Mesendoderm (in vitro differentiated cells): ENCODE measurements around the gene AGBL1.

ENCODE experiments used
- DNase-seq: peaks from one replicate; pipeline ENCODE4 v3.0.0; 2013
- H2AK5ac ChIP-seq: 2 replicates; pipeline ENCODE4 v1.6.1; 2013; ENCODE audit warnings: low read length, inconsistent platforms
- H2BK120ac ChIP-seq: 2 replicates; pipeline ENCODE4 v1.6.1; 2013; ENCODE audit warnings: low read depth, mild to moderate bottlenecking, low read length, moderate library complexity, mixed read lengths
- H2BK15ac ChIP-seq: replicated peaks from 2 replicates; pipeline ENCODE4 v1.6.1; 2013; ENCODE audit warnings: low read depth, mild to moderate bottlenecking, moderate library complexity
- H2BK5ac ChIP-seq: 2 replicates; pipeline ENCODE4 v1.6.1; 2013; ENCODE audit warnings: low read length, inconsistent platforms
- H3K18ac ChIP-seq: 2 replicates; pipeline ENCODE4 v1.6.1; 2013; ENCODE audit warnings: mild to moderate bottlenecking, low read length, mixed read lengths
- H3K23ac ChIP-seq: one replicate; pipeline ENCODE4 v1.6.1; 2013; ENCODE audit warnings: low read length
- H3K27ac ChIP-seq: 2 replicates; pipeline ENCODE4 v1.5.1; 2013; ENCODE audit warnings: low read depth, mild to moderate bottlenecking, inconsistent platforms, low read length, moderate library complexity
- H3K27me3 ChIP-seq: 2 replicates; pipeline ENCODE4 v1.6.1; 2013; ENCODE audit warnings: low read length, control low read depth, mild to moderate bottlenecking, inconsistent platforms; ENCODE audit not compliant: insufficient read depth, poor library complexity
- H3K36me3 ChIP-seq: 2 replicates; pipeline ENCODE4 v1.6.1; 2013; ENCODE audit warnings: low read length, inconsistent platforms; ENCODE audit not compliant: control insufficient read depth, insufficient read depth
- H3K4ac ChIP-seq: one replicate; pipeline ENCODE4 v1.6.1; 2013; ENCODE audit warnings: low read depth, mild to moderate bottlenecking, low read length, moderate library complexity
- H3K4me1 ChIP-seq: 2 replicates; pipeline ENCODE4 v1.6.1; 2013; ENCODE audit warnings: low read depth, low read length, inconsistent platforms; ENCODE audit not compliant: control insufficient read depth
- H3K4me2 ChIP-seq: 2 replicates; pipeline ENCODE4 v1.6.1; 2013; ENCODE audit warnings: low read length
- H3K4me3 ChIP-seq: 2 replicates; pipeline ENCODE4 v1.5.1; 2013; ENCODE audit warnings: mild to moderate bottlenecking, low read length
- H3K56ac ChIP-seq: one replicate; pipeline ENCODE4 v1.6.1; 2013; ENCODE audit warnings: low read length
- H3K79me1 ChIP-seq: 2 replicates; pipeline ENCODE4 v1.6.1; 2013; ENCODE audit warnings: low read length, inconsistent platforms
- H3K79me2 ChIP-seq: 2 replicates; pipeline ENCODE4 v1.6.1; 2013; ENCODE audit warnings: mild to moderate bottlenecking, low read length; ENCODE audit not compliant: control insufficient read depth, insufficient read depth
- H3K9ac ChIP-seq: 2 replicates; pipeline ENCODE4 v1.6.1; 2013; ENCODE audit warnings: low read length, inconsistent platforms
- H4K5ac ChIP-seq: one replicate; pipeline ENCODE4 v1.6.1; 2013; ENCODE audit warnings: low read length
- H4K8ac ChIP-seq: one replicate; pipeline ENCODE4 v1.6.1; 2013; ENCODE audit warnings: low read depth, mild to moderate bottlenecking, control low read depth, low read length, moderate library complexity
- WGBS: extraction: QIAGEN DNeasy Blood & Tissue Kit; methylation state at CpG from one replicate; pipeline ENCODE4 v1.1.7; 2013; ENCODE audit warnings: low lambda C conversion rate, missing lambda C conversion rate; ENCODE audit not compliant: insufficient coverage; ENCODE audit errors: extremely low coverage; 5-methylcytosine and 5-hydroxymethylcytosine counted together

Gene AGBL1

GRCh38 chr15:86329311-86330013 lies 249.8 kb downstream of the AGBL1 start:
- Histone ChIP-seq H3K79me2 (no peaks in the 10 kb centered on the region), H3K23ac (no peak overlapping the region), H2BK15ac (no peak overlapping the region), H3K27ac (no peak overlapping the region), H3K79me1 (no peaks in the 10 kb centered on the region), H2BK120ac (no peak overlapping the region), H4K5ac (no peak overlapping the region), H3K56ac (no peak overlapping the region), H3K4me1 (no peaks in the 10 kb centered on the region), H2AK5ac (no peak overlapping the region), H4K8ac (no peak overlapping the region), H3K4ac (no peak overlapping the region), H3K9ac (no peak overlapping the region), H3K4me2 (no peak overlapping the region), H3K36me3 (no peaks in the 10 kb centered on the region), H3K27me3 (no peaks in the 10 kb centered on the region), H2BK5ac (no peak overlapping the region), H3K4me3 (no peak overlapping the region), H3K18ac (no peak overlapping the region)
- WGBS = no CpG with 5 or more reads among the region's 3 CpGs
- DNase-seq = peak; percentile 23

- Histone ChIP-seq H3K27ac (no peak overlapping the region), H3K23ac (no peak overlapping the region), H3K79me1 (no peaks in the 10 kb centered on the region), H4K5ac (no peak overlapping the region), H3K4me3 (no peak overlapping the region), H3K36me3 (no peaks in the 10 kb centered on the region), H2AK5ac (no peak overlapping the region), H3K79me2 (no peaks in the 10 kb centered on the region), H2BK5ac (no peak overlapping the region), H3K56ac (no peak overlapping the region), H3K9ac (no peak overlapping the region), H3K4me2 (no peak overlapping the region), H3K18ac (no peak overlapping the region), H3K27me3 (no peaks in the 10 kb centered on the region), H4K8ac (no peak overlapping the region), H2BK120ac (no peak overlapping the region), H3K4ac (no peak overlapping the region), H3K4me1 (no peaks in the 10 kb centered on the region), H2BK15ac (no peak overlapping the region)
- DNase-seq = no peak
These were observed 254.1 kb downstream of the AGBL1 start for GRCh38 chr15:86333819-86334218.

- Histone ChIP-seq H3K4me1 (no peaks in the 10 kb centered on the region), H3K27ac (no peak overlapping the region), H3K18ac (no peak overlapping the region), H3K4me3 (no peak overlapping the region), H3K79me1 (no peaks in the 10 kb centered on the region), H3K36me3 (no peaks in the 10 kb centered on the region), H3K27me3 (no peaks in the 10 kb centered on the region), H3K79me2 (no peaks in the 10 kb centered on the region), H2AK5ac (no peak overlapping the region), H2BK5ac (no peak overlapping the region), H3K23ac (no peak overlapping the region), H3K9ac (no peak overlapping the region), H3K56ac (no peak overlapping the region), H4K5ac (no peak overlapping the region), H3K4me2 (no peak overlapping the region), H2BK15ac (no peak overlapping the region), H2BK120ac (no peak overlapping the region), H4K8ac (no peak overlapping the region), H3K4ac (no peak overlapping the region)
- no peak for DNase-seq
- no CpG with 5 or more reads among the region's 6 CpGs for WGBS
These were observed 256.5 kb downstream of the AGBL1 start for GRCh38 chr15:86336051-86336788.

GRCh38 chr15:86337071-86337470 lies 257.4 kb downstream of the AGBL1 start:
- H3K4me2 ChIP-seq = no peak overlapping the region
- no peak overlapping the region for H3K27ac ChIP-seq
- H3K36me3 ChIP-seq = no peaks in the 10 kb centered on the region
- H2AK5ac ChIP-seq = no peak overlapping the region
- no CpG with 5 or more reads among the region's 2 CpGs for WGBS
- no peak overlapping the region for H2BK5ac ChIP-seq
- no peak for DNase-seq
- H3K4me3 ChIP-seq = no peak overlapping the region
- H3K27me3 ChIP-seq = no peaks in the 10 kb centered on the region
- H4K8ac ChIP-seq = no peak overlapping the region
- H4K5ac ChIP-seq = no peak overlapping the region
- H2BK120ac ChIP-seq = no peak overlapping the region
- H3K9ac ChIP-seq = no peak overlapping the region
- no peaks in the 10 kb centered on the region for H3K4me1 ChIP-seq
- H3K23ac ChIP-seq = no peak overlapping the region
- H3K79me1 ChIP-seq = no peaks in the 10 kb centered on the region
- no peak overlapping the region for H2BK15ac ChIP-seq
- no peak overlapping the region for H3K56ac ChIP-seq
- H3K79me2 ChIP-seq = no peaks in the 10 kb centered on the region
- no peak overlapping the region for H3K18ac ChIP-seq
- no peak overlapping the region for H3K4ac ChIP-seq

- Histone ChIP-seq H3K79me2 (no peaks in the 10 kb centered on the region), H3K9ac (no peak overlapping the region)
- WGBS = no CpG with 5 or more reads among the region's 2 CpGs
These were observed 267.6 kb downstream of the AGBL1 start for GRCh38 chr15:86347245-86347644.

More at GRCh38 chr15:86347245-86347644, 267.6 kb downstream of the AGBL1 start:
- no peak overlapping the region for H3K4ac ChIP-seq
- no peak overlapping the region for H4K5ac ChIP-seq
- no peak overlapping the region for H2BK120ac ChIP-seq
- H3K27ac ChIP-seq = no peak overlapping the region
- no peak overlapping the region for H2BK15ac ChIP-seq
- no peak overlapping the region for H3K56ac ChIP-seq
- H3K4me2 ChIP-seq = no peak overlapping the region
- H3K18ac ChIP-seq = no peak overlapping the region
- H3K4me3 ChIP-seq = no peak overlapping the region
- peak; percentile 32 for DNase-seq
- no peak overlapping the region for H3K23ac ChIP-seq
- no peak overlapping the region for H4K8ac ChIP-seq
- no peak overlapping the region for H2BK5ac ChIP-seq
- no peak overlapping the region for H2AK5ac ChIP-seq
- H3K27me3 ChIP-seq = no peaks in the 10 kb centered on the region
- no peaks in the 10 kb centered on the region for H3K79me1 ChIP-seq
- H3K36me3 ChIP-seq = no peaks in the 10 kb centered on the region
- H3K4me1 ChIP-seq = no peaks in the 10 kb centered on the region
